HepG2 (cell line): ENCODE measurements around the gene ZDHHC9. TPM values are rescaled to one million over a fixed set of nuclear protein-coding genes. Genes with fewer than 3 reads are reported as not detected.

Experiments used
- AGO2 ChIP-seq: fragments of 200-400 bp; formaldehyde crosslinking; optimal IDR thresholded peaks from 2 replicates; pipeline ENCODE3; 2017; ENCODE audit warnings: mild to moderate bottlenecking, low read depth, low read length, moderate library complexity
- ATF5 ChIP-seq: sonication (generic); formaldehyde crosslinking; IDR thresholded peaks from 2 replicates; pipeline ENCODE4 v1.4.0; 2020; ENCODE audit warnings: mild to moderate bottlenecking, low read depth, missing genetic modification reagents
- CEBPB ChIP-seq: IDR thresholded peaks from 2 replicates; pipeline ENCODE4 v1.6.1; 2011; ENCODE audit warnings: low read depth, low read length, improper control_type of control experiment, borderline replicate concordance
- CEBPG ChIP-seq: IDR thresholded peaks from 2 replicates; pipeline ENCODE4 v1.6.1; 2016
- CREM ChIP-seq, 2 experiments: sonication (generic) in 1 of 2; formaldehyde crosslinking in 1 of 2; IDR thresholded peaks; 2 replicates each; pipeline versions ENCODE4 v1.4.0 to v1.6.1; 2016 to 2020; ENCODE audit warnings: antibody characterized with exemption in 1 of 2, mild to moderate bottlenecking in 1 of 2, missing genetic modification reagents in 1 of 2
- DMAP1 ChIP-seq: IDR thresholded peaks from 2 replicates; pipeline ENCODE4 v1.6.1; 2016
- MXI1 ChIP-seq: IDR thresholded peaks from 3 replicates; pipeline ENCODE4 v1.6.1; 2012; ENCODE audit warnings: low read depth, low read length, inconsistent platforms, borderline replicate concordance
- NFYB ChIP-seq: sonication (generic); formaldehyde crosslinking; IDR thresholded peaks from 2 replicates; pipeline ENCODE4 v1.4.0; 2020; ENCODE audit warnings: missing genetic modification reagents
- NKX3-1 ChIP-seq: sonication (generic); formaldehyde crosslinking; IDR thresholded peaks from 2 replicates; pipeline ENCODE4 v1.5.0; 2020; ENCODE audit warnings: missing genetic modification reagents
- PBX2 ChIP-seq: IDR thresholded peaks from 2 replicates; pipeline ENCODE4 v1.6.1; 2016; ENCODE audit warnings: control low read depth
- PHF20 ChIP-seq: sonication (generic); formaldehyde crosslinking; IDR thresholded peaks from 2 replicates; pipeline ENCODE4 v1.5.0; 2020; ENCODE audit warnings: mild to moderate bottlenecking, missing genetic modification reagents
- RBFOX2 ChIP-seq: fragments of 200-400 bp; formaldehyde crosslinking; IDR thresholded peaks from 2 replicates; pipeline ENCODE4 v1.6.1; 2017; ENCODE audit warnings: low read depth, mild to moderate bottlenecking, low read length
- RFX5 ChIP-seq: IDR thresholded peaks from 2 replicates; pipeline ENCODE4 v1.6.1; 2011; ENCODE audit warnings: low read depth, low read length, improper control_type of control experiment
- SNAI1 ChIP-seq: sonication (generic); formaldehyde crosslinking; IDR thresholded peaks from 2 replicates; pipeline ENCODE4 v1.5.0; 2020; ENCODE audit warnings: mild to moderate bottlenecking, missing genetic modification reagents, borderline replicate concordance
- SRY ChIP-seq: sonication (generic); formaldehyde crosslinking; IDR thresholded peaks from 2 replicates; pipeline ENCODE4 v1.8.0; 2022; ENCODE audit warnings: mild to moderate bottlenecking, missing genetic modification reagents
- THAP7 ChIP-seq: sonication (generic); formaldehyde crosslinking; IDR thresholded peaks from 2 replicates; pipeline ENCODE4 v1.8.1; 2023; ENCODE audit warnings: mild to moderate bottlenecking, missing genetic modification reagents
- UBTF ChIP-seq: sonication (generic); formaldehyde crosslinking; IDR thresholded peaks from 2 replicates; pipeline ENCODE4 v1.4.0; 2020; ENCODE audit warnings: mild to moderate bottlenecking, missing genetic modification reagents
- ZBTB14 ChIP-seq: sonication (generic); formaldehyde crosslinking; IDR thresholded peaks from 2 replicates; pipeline ENCODE4 v1.4.0; 2020; ENCODE audit warnings: missing genetic modification reagents
- ZBTB3 ChIP-seq: sonication (generic); formaldehyde crosslinking; IDR thresholded peaks from 2 replicates; pipeline ENCODE4 v1.4.0; 2020; ENCODE audit warnings: low read depth, mild to moderate bottlenecking, moderate library complexity, missing genetic modification reagents, borderline replicate concordance
- ZFP90 ChIP-seq: sonication (generic); formaldehyde crosslinking; IDR thresholded peaks from 2 replicates; pipeline ENCODE4 v1.8.0; 2022; ENCODE audit warnings: missing genetic modification reagents, mild to moderate bottlenecking, inconsistent platforms, borderline replicate concordance
- ZNF329 ChIP-seq: sonication (generic); formaldehyde crosslinking; IDR thresholded peaks from 2 replicates; pipeline ENCODE4 v1.9.0; 2021; ENCODE audit warnings: low read depth, mild to moderate bottlenecking, missing genetic modification reagents
- ZNF552 ChIP-seq: sonication (generic); formaldehyde crosslinking; IDR thresholded peaks from 2 replicates; pipeline ENCODE4 v1.9.0; 2022; ENCODE audit warnings: missing genetic modification reagents, mild to moderate bottlenecking, borderline replicate concordance
- polyA plus RNA-seq, 8 experiments: library from polyadenylated mRNA; depleted of rRNA in 3 of 8; stranded (reverse) in 7 of 8; unstranded in 1 of 8; fragments of >200 nt; fragmentation: Illumina TruSeq in 4 of 8; extraction: Trizol in 4 of 8; gene quantifications; 2 replicates each; pipeline versions ENCODE4 v1.2.1 to v1.2.3, GENCODE V29; 2011 to 2016; ENCODE audit warnings: low read depth in 4 of 8, missing spikeins in 1 of 8, mixed read lengths in 1 of 8; ENCODE audit not compliant: insufficient read depth in 1 of 8
- total RNA-seq, 5 experiments: library from RNA; depleted of rRNA; stranded (reverse); fragments of >200 nt; fragmentation: Illumina TruSeq; extraction: Trizol; gene quantifications; 2 replicates each; pipeline ENCODE4 v1.2.3, GENCODE V29; 2016; ENCODE audit warnings: low read depth in 1 of 5

Gene ZDHHC9
- total and polyA plus RNA-seq, 2 of the 13 experiments (the other 11 are each of a cell fraction or from before 2014, with no cell fraction given): 28.3 to 53.1 TPM

- TF ChIP-seq ATF5 (CRISPR knock-in tag) (no peak), CREM (IDR thresholded peaks at IDR 0.05) (peak; percentile 50; the same call in 1 of the 2 replicates), CREM (CRISPR knock-in tag; IDR thresholded peaks at IDR 0.05) (no peak), UBTF (CRISPR knock-in tag) (peak; percentile 13; the same call in 1 of the 2 replicates), RBFOX2 (peak; percentile 81), PBX2 (CRISPR knock-in tag) (peak; percentile 89), NKX3-1 (CRISPR knock-in tag) (0 out of 2 replicates have a peak, but pooled peaks have one; percentile 19), RFX5 (0 out of 2 replicates have a peak, but pooled peaks have one; percentile 11), DMAP1 (CRISPR knock-in tag) (0 out of 2 replicates have a peak, but pooled peaks have one; percentile 45), AGO2 (peak; percentile 53), SRY (CRISPR knock-in tag) (0 out of 2 replicates have a peak, but pooled peaks have one; percentile 66), ZBTB14 (CRISPR knock-in tag) (peak; percentile 89), ZFP90 (CRISPR knock-in tag) (no peak), PHF20 (CRISPR knock-in tag) (no peak), MXI1 (peak; percentile 14; the same call in 1 of the 3 replicates), CEBPG (CRISPR knock-in tag) (no peak), CEBPB (no peak), SNAI1 (CRISPR knock-in tag) (no peak), ZNF552 (no peak), ZNF329 (CRISPR knock-in tag) (no peak), THAP7 (CRISPR knock-in tag) (no peak), ZBTB3 (CRISPR knock-in tag) (no peak), NFYB (CRISPR knock-in tag) (peak; percentile 84)
Measured at GRCh38 chrX:129843459-129844306, at the start of gene ZDHHC9 (continued).
